Measurements from ENCODE around the gene GRIA4. TPM values are rescaled to one million over a fixed set of nuclear protein-coding genes. Genes with fewer than 3 reads are reported as not detected.

GRIA4 gene
- total RNA-seq, 1 donor from 2014 or later: 3.7 TPM

GRCh38 chr11:105857728-105858127, 247.9 kb downstream of the GRIA4 start:
- H3K79me2 ChIP-seq (ENCODE audit: low read depth): no peaks in the 10 kb centered on the region
- no peaks in the 10 kb centered on the region for H3K36me3 Mint-ChIP-seq
- H3K4me1 ChIP-seq: no peaks in the 10 kb centered on the region
- H3K27ac ChIP-seq: no peak overlapping the region
- H3K9ac ChIP-seq: no peak overlapping the region
- no peaks in the 10 kb centered on the region for H3K27me3 Mint-ChIP-seq (ENCODE audit: insufficient read depth, low read depth)
- no peaks in the 10 kb centered on the region for H3K36me3 ChIP-seq
- no peak overlapping the region for H2AFZ ChIP-seq (replicated peaks)
- DNase-seq (ENCODE audit: low spot score): no peak
- no peak overlapping the region for H3K4me3 ChIP-seq
- H3K27ac Mint-ChIP-seq: no peak overlapping the region
- H4K20me1 ChIP-seq (ENCODE audit: low read depth): no peaks in the 10 kb centered on the region
- no peak overlapping the region for H3K4me3 Mint-ChIP-seq
- TF ChIP-seq EZH2phosphoT487 (IDR thresholded peaks at IDR 0.05) (no peak), CTCF (IDR thresholded peaks at IDR 0.05) (no peak), EZH2 (IDR thresholded peaks at IDR 0.05) (no peak)
- no peaks in the 10 kb centered on the region for H3F3A ChIP-seq (ENCODE audit: low read depth)
- no peaks in the 10 kb centered on the region for H3K27me3 ChIP-seq
- no peaks in the 10 kb centered on the region for H3K4me1 Mint-ChIP-seq
- no peaks in the 10 kb centered on the region for H3K9me3 Mint-ChIP-seq
- H3K4me2 ChIP-seq: no peak overlapping the region
- H3K9me3 ChIP-seq (ENCODE audit: low read depth): no peaks in the 10 kb centered on the region

GRCh38 chr11:105858841-105859240, 249.0 kb downstream of the GRIA4 start:
- no peak overlapping the region for H3K27ac Mint-ChIP-seq
- no peak overlapping the region for H3K9ac ChIP-seq
- no peaks in the 10 kb centered on the region for H3K79me2 ChIP-seq (ENCODE audit: low read depth)
- no peak overlapping the region for H3K4me2 ChIP-seq
- no peaks in the 10 kb centered on the region for H3K4me1 ChIP-seq
- no peaks in the 10 kb centered on the region for H3K4me1 Mint-ChIP-seq
- no peak overlapping the region for H3K27ac ChIP-seq
- no peak for DNase-seq (ENCODE audit: low spot score)
- H3K4me3 Mint-ChIP-seq: no peak overlapping the region
- no peaks in the 10 kb centered on the region for H3K9me3 Mint-ChIP-seq
- no peaks in the 10 kb centered on the region for H3K27me3 Mint-ChIP-seq (ENCODE audit: insufficient read depth, low read depth)
- no peak for TF ChIP-seq EZH2phosphoT487 (IDR thresholded peaks at IDR 0.05)
- TF ChIP-seq CTCF (IDR thresholded peaks at IDR 0.05): no peak
- no peak for TF ChIP-seq EZH2 (IDR thresholded peaks at IDR 0.05)
- no peaks in the 10 kb centered on the region for H4K20me1 ChIP-seq (ENCODE audit: low read depth)
- H3K36me3 Mint-ChIP-seq: no peaks in the 10 kb centered on the region
- no peaks in the 10 kb centered on the region for H3K36me3 ChIP-seq
- H3K27me3 ChIP-seq: no peaks in the 10 kb centered on the region
- H3F3A ChIP-seq (ENCODE audit: low read depth): no peaks in the 10 kb centered on the region
- no peaks in the 10 kb centered on the region for H3K9me3 ChIP-seq (ENCODE audit: low read depth)
- H3K4me3 ChIP-seq: no peak overlapping the region
- no peak overlapping the region for H2AFZ ChIP-seq (replicated peaks)

GRCh38 chr11:105860105-105860504, 250.2 kb downstream of the GRIA4 start:
- H3K27ac ChIP-seq: no peak overlapping the region
- no peak overlapping the region for H2AFZ ChIP-seq (replicated peaks)
- Mint-ChIP-seq H3K4me1 (no peaks in the 10 kb centered on the region), H3K36me3 (no peaks in the 10 kb centered on the region), H3K4me3 (no peak overlapping the region), H3K27ac (no peak overlapping the region), H3K27me3 (ENCODE audit: insufficient read depth, low read depth) (no peaks in the 10 kb centered on the region), H3K9me3 (no peaks in the 10 kb centered on the region)
- no peak overlapping the region for H3K4me3 ChIP-seq
- H3F3A ChIP-seq (ENCODE audit: low read depth): no peaks in the 10 kb centered on the region
- H3K4me1 ChIP-seq: no peaks in the 10 kb centered on the region
- DNase-seq (ENCODE audit: low spot score): no peak
- H3K9me3 ChIP-seq (ENCODE audit: low read depth): no peaks in the 10 kb centered on the region
- H4K20me1 ChIP-seq (ENCODE audit: low read depth): no peaks in the 10 kb centered on the region
- no peaks in the 10 kb centered on the region for H3K27me3 ChIP-seq
- no peaks in the 10 kb centered on the region for H3K36me3 ChIP-seq
- TF ChIP-seq EZH2 (IDR thresholded peaks at IDR 0.05) (no peak), CTCF (IDR thresholded peaks at IDR 0.05) (no peak), EZH2phosphoT487 (IDR thresholded peaks at IDR 0.05) (no peak)
- H3K9ac ChIP-seq: no peak overlapping the region
- no peak overlapping the region for H3K4me2 ChIP-seq
- no peaks in the 10 kb centered on the region for H3K79me2 ChIP-seq (ENCODE audit: low read depth)

Measured in neural progenitor cell (in vitro differentiated cells).